ENCODE measurements around the gene NR2F6.

DNA sequence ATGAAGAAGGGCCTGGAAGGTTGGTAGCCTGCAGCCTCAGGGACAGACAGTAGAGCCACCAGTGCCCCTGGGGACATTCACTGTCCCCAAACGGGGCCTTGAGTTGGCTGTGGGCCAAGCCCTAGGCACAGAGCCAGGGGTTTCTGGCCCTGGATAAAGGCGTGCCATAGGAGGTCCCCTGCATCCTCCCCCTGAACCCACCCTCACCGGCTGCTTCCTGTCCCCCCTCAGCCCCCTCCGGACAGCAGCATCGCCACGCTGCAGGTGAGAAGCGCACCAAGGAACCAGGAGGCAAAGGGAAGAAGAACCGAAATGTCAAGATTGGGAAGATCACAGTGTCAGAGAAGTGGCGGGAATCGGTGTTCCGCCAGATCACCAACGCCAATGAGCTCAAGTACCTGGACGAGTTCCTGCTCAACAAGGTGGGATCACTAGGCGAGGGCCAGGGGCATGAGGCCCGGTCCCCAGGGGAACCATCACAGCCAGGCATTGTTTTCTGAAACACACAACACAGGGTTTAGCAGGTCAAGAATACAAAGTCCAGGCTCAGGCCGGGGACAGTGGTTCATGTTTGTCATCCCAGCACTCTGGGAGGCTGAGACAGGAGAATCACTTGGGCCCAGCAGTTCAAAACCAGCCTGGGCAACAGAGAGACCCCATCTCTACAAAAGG lies 45.2 kb downstream of the NR2F6 start:
- TF ChIP-seq, protein P1, sequence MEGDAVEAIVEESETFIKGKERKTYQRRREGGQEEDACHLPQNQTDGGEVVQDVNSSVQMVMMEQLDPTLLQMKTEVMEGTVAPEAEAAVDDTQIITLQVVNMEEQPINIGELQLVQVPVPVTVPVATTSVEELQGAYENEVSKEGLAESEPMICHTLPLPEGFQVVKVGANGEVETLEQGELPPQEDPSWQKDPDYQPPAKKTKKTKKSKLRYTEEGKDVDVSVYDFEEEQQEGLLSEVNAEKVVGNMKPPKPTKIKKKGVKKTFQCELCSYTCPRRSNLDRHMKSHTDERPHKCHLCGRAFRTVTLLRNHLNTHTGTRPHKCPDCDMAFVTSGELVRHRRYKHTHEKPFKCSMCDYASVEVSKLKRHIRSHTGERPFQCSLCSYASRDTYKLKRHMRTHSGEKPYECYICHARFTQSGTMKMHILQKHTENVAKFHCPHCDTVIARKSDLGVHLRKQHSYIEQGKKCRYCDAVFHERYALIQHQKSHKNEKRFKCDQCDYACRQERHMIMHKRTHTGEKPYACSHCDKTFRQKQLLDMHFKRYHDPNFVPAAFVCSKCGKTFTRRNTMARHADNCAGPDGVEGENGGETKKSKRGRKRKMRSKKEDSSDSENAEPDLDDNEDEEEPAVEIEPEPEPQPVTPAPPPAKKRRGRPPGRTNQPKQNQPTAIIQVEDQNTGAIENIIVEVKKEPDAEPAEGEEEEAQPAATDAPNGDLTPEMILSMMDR (IDR thresholded peaks at IDR 0.05) = no peak
- TF ChIP-seq POLR2A (IDR thresholded peaks at IDR 0.05) (no peak), POLR2AphosphoS5 (IDR thresholded peaks at IDR 0.05) (no peak)
